Stimulated activated CD4-positive, alpha-beta T cell treated with anti-CD3 and anti-CD28 coated beads, TNF-alpha, amount 100 ng/mL, for 24 hours (primary cell): Measurements from ENCODE around the gene PIK3CG.
"Not testable (repeated sequence)": the region's sequence is repeated elsewhere in the genome, so short reads cannot be mapped to it uniquely, and the experiment has no call there.

Experiments used
- DNase-seq, 3 experiments: peaks; one replicate each; pipeline ENCODE4 v3.0.0-alpha.2; 2020; ENCODE audit warnings: low read depth in 3 of 3

Gene PIK3CG

GRCh38 chr7:106865130-106866041, at the start of gene PIK3CG:
PIK3CG (plus strand) TSS chr7:106865282; CDS start chr7:106867562, 2,280 bp downstream.
- no peak for DNase-seq

GRCh38 chr7:106817098-106817497, 48.0 kb upstream of the PIK3CG start:
- DNase-seq = no peak

- DNase-seq = no peak
These were observed 46.3 kb upstream of the PIK3CG start for GRCh38 chr7:106818736-106819135.

GRCh38 chr7:106819546-106819945, 45.5 kb upstream of the PIK3CG start:
- no peak for DNase-seq

GRCh38 chr7:106820321-106821217, 44.5 kb upstream of the PIK3CG start:
- no peak for DNase-seq

GRCh38 chr7:106823631-106824030, 41.5 kb upstream of the PIK3CG start:
- no peak for DNase-seq

GRCh38 chr7:106824458-106824857, 40.6 kb upstream of the PIK3CG start:
- no peak for DNase-seq

GRCh38 chr7:106827626-106828025, 37.5 kb upstream of the PIK3CG start:
- DNase-seq = no peak

- DNase-seq = no peak
These were observed 35.6 kb upstream of the PIK3CG start for GRCh38 chr7:106829496-106829895.

- not testable (repeated sequence) for DNase-seq
These were observed 34.2 kb upstream of the PIK3CG start for GRCh38 chr7:106830896-106831295.

- DNase-seq = no peak
These were observed 28.3 kb upstream of the PIK3CG start for GRCh38 chr7:106836816-106837215.

GRCh38 chr7:106839511-106839910, 25.6 kb upstream of the PIK3CG start:
- DNase-seq = no peak

- DNase-seq = no peak
These were observed 24.7 kb upstream of the PIK3CG start for GRCh38 chr7:106840342-106840741.

GRCh38 chr7:106841896-106842390, 23.1 kb upstream of the PIK3CG start:
- DNase-seq = no peak

GRCh38 chr7:106844279-106844997, 20.6 kb upstream of the PIK3CG start:
- no peak for DNase-seq

- no peak for DNase-seq
These were observed 17.0 kb upstream of the PIK3CG start for GRCh38 chr7:106848049-106848448.

- no peak for DNase-seq
These were observed 16.1 kb upstream of the PIK3CG start for GRCh38 chr7:106848851-106849442.

- not testable (repeated sequence) for DNase-seq
These were observed 13.4 kb upstream of the PIK3CG start for GRCh38 chr7:106851632-106852031.

- DNase-seq = no peak
These were observed 11.7 kb upstream of the PIK3CG start for GRCh38 chr7:106853250-106853908.

GRCh38 chr7:106855540-106856132, 9.4 kb upstream of the PIK3CG start:
- DNase-seq = no peak
